ENCODE results near the gene PPP6R2.
A peak's percentile ranks its signal among the peaks of the same experiment; 100 is the strongest.
"Not testable (repeated sequence)": the region's sequence is repeated elsewhere in the genome, so short reads cannot be mapped to it uniquely, and the experiment has no call there.

Gene PPP6R2

GRCh38 chr22:50318356-50318697 is 24.8 kb upstream of the PPP6R2 start:
- DNase-seq = no peak
- peaks cover 19% of the 10 kb centered on the region for H3K4me1 Mint-ChIP-seq
- H3K27me3 Mint-ChIP-seq = peaks cover 16% of the 10 kb centered on the region
- H3K27ac Mint-ChIP-seq = no peak overlapping the region
- no peak overlapping the region for H3K4me3 Mint-ChIP-seq
- no peaks in the 10 kb centered on the region for H3K9me3 Mint-ChIP-seq
- H3K36me3 Mint-ChIP-seq = no peaks in the 10 kb centered on the region
- CTCF ChIA-PET = no interaction called here

- no peak for DNase-seq
- H3K4me1 Mint-ChIP-seq = peaks cover 16% of the 10 kb centered on the region
- H3K4me3 Mint-ChIP-seq = no peak overlapping the region
- CTCF ChIA-PET = interaction anchor here (1.2 kb wide), 1 partner anchor 43 kb away, joined by 4 read pairs; no protein-coding TSS in a partner anchor
- H3K27me3 Mint-ChIP-seq = peaks cover 20% of the 10 kb centered on the region
- no peaks in the 10 kb centered on the region for H3K36me3 Mint-ChIP-seq
- no peaks in the 10 kb centered on the region for H3K9me3 Mint-ChIP-seq
- no peak overlapping the region for H3K27ac Mint-ChIP-seq
Observed at GRCh38 chr22:50318698-50319411, 24.3 kb upstream of the PPP6R2 start.

- Mint-ChIP-seq H3K9me3 (no peaks in the 10 kb centered on the region), H3K4me1 (peaks cover 10% of the 10 kb centered on the region), H3K27ac (no peak overlapping the region), H3K36me3 (no peaks in the 10 kb centered on the region), H3K27me3 (peaks cover 27% of the 10 kb centered on the region), H3K4me3 (no peak overlapping the region)
- DNase-seq = no peak
- CTCF ChIA-PET = interaction anchor here (1.2 to 1.8 kb wide), 2 partner anchors 15 to 43 kb away, joined by 4 read pairs; no protein-coding TSS in a partner anchor
Observed at GRCh38 chr22:50319503-50319951, 23.6 kb upstream of the PPP6R2 start.

- no peak overlapping the region for H3K27ac Mint-ChIP-seq
- peaks cover 7% of the 10 kb centered on the region for H3K4me1 Mint-ChIP-seq
- CTCF ChIA-PET = interaction anchor here (1.2 to 1.8 kb wide), 2 partner anchors 15 to 44 kb away, joined by 4 read pairs; no protein-coding TSS in a partner anchor
- no peak overlapping the region for H3K4me3 Mint-ChIP-seq
- no peaks in the 10 kb centered on the region for H3K9me3 Mint-ChIP-seq
- H3K36me3 Mint-ChIP-seq = no peaks in the 10 kb centered on the region
- H3K27me3 Mint-ChIP-seq = peaks cover 32% of the 10 kb centered on the region
- DNase-seq = no peak
Observed at GRCh38 chr22:50320116-50320515, 23.0 kb upstream of the PPP6R2 start.

- Mint-ChIP-seq H3K4me1 (peaks cover 3% of the 10 kb centered on the region), H3K27me3 (peaks cover 39% of the 10 kb centered on the region), H3K9me3 (no peaks in the 10 kb centered on the region), H3K27ac (no peak overlapping the region), H3K36me3 (no peaks in the 10 kb centered on the region), H3K4me3 (no peak overlapping the region)
- no peak for DNase-seq
- CTCF ChIA-PET = interaction anchor here (1.4 to 1.8 kb wide), 2 partner anchors 16 to 44 kb away, joined by 4 read pairs; no protein-coding TSS in a partner anchor
Observed at GRCh38 chr22:50320671-50321325, 22.3 kb upstream of the PPP6R2 start.

- H3K4me1 Mint-ChIP-seq = peaks cover 11% of the 10 kb centered on the region
- H3K27me3 Mint-ChIP-seq = peaks cover 50% of the 10 kb centered on the region
- DNase-seq, H3K4me3 Mint-ChIP-seq, H3K9me3 Mint-ChIP-seq, H3K36me3 Mint-ChIP-seq, H3K27ac Mint-ChIP-seq: not testable (repeated sequence)
- CTCF ChIA-PET = interaction anchor here (0.7 to 1.4 kb wide), 3 partner anchors 18 to 46 kb away, joined by 3 to 4 read pairs (median 4); no protein-coding TSS in a partner anchor
Observed at GRCh38 chr22:50322382-50323104, 20.6 kb upstream of the PPP6R2 start.

- no peak for DNase-seq
- Mint-ChIP-seq H3K27me3 (peaks cover 49% of the 10 kb centered on the region), H3K9me3 (no peaks in the 10 kb centered on the region), H3K4me1 (peaks cover 13% of the 10 kb centered on the region), H3K27ac (no peak overlapping the region), H3K36me3 (no peaks in the 10 kb centered on the region), H3K4me3 (no peak overlapping the region)
- CTCF ChIA-PET = interaction anchor here (1.1 to 1.7 kb wide), 5 partner anchors 12 to 50 kb away, joined by 3 to 7 read pairs (median 5); no protein-coding TSS in a partner anchor
Observed at GRCh38 chr22:50323900-50324299, 19.2 kb upstream of the PPP6R2 start.

GRCh38 chr22:50325444-50326224 is 17.5 kb upstream of the PPP6R2 start:
- no peak for DNase-seq
- no peaks in the 10 kb centered on the region for H3K36me3 Mint-ChIP-seq
- no peaks in the 10 kb centered on the region for H3K9me3 Mint-ChIP-seq
- peak overlapping the region; percentile 75 for H3K4me3 Mint-ChIP-seq
- no peak overlapping the region for H3K27ac Mint-ChIP-seq
- CTCF ChIA-PET = interaction anchor here (0.7 to 4.5 kb wide), 10 partner anchors 9 to 295 kb away, joined by 3 to 23 read pairs (median 6); no protein-coding TSS in a partner anchor
- H3K27me3 Mint-ChIP-seq = peaks cover 59% of the 10 kb centered on the region
- peaks cover 13% of the 10 kb centered on the region for H3K4me1 Mint-ChIP-seq

- Mint-ChIP-seq H3K4me1 (peaks cover 13% of the 10 kb centered on the region), H3K9me3 (no peaks in the 10 kb centered on the region), H3K4me3 (peak overlapping the region; percentile 75), H3K27me3 (peaks cover 58% of the 10 kb centered on the region), H3K27ac (peak overlapping the region; percentile 15), H3K36me3 (no peaks in the 10 kb centered on the region)
- CTCF ChIA-PET = interaction anchor here (0.7 to 4.5 kb wide), 9 partner anchors 10 to 294 kb away, joined by 3 to 23 read pairs (median 4); no protein-coding TSS in a partner anchor
- DNase-seq = no peak
Observed at GRCh38 chr22:50326225-50326955, 16.7 kb upstream of the PPP6R2 start.

GRCh38 chr22:50326956-50327710 is 16.0 kb upstream of the PPP6R2 start, which contains the start of gene DENND6B:
TSS of gene DENND6B (minus strand) at chr22:50327012. CDS start at chr22:50326988, 24 bp downstream.
- Mint-ChIP-seq H3K9me3 (no peaks in the 10 kb centered on the region), H3K27ac (peak within 1 kb of the TSS; percentile 55), H3K4me3 (peak within 1 kb of the TSS; percentile 79), H3K4me1 (peaks cover 13% of the 10 kb centered on the region), H3K36me3 (no peaks in the 10 kb centered on the region), H3K27me3 (peaks cover 58% of the 10 kb centered on the region)
- DNase-seq = peak; percentile 74
- CTCF ChIA-PET = interaction anchor here (0.6 to 4.5 kb wide), 9 partner anchors 9 to 171 kb away, joined by 3 to 23 read pairs (median 4); no protein-coding TSS in a partner anchor

GRCh38 chr22:50327711-50328019 is 15.5 kb upstream of the PPP6R2 start:
- Mint-ChIP-seq H3K4me1 (peaks cover 13% of the 10 kb centered on the region), H3K36me3 (no peaks in the 10 kb centered on the region), H3K4me3 (peak overlapping the region; percentile 79), H3K27me3 (peaks cover 58% of the 10 kb centered on the region), H3K9me3 (no peaks in the 10 kb centered on the region), H3K27ac (peak overlapping the region; percentile 55)
- CTCF ChIA-PET = interaction anchor here (0.6 to 4.5 kb wide), 7 partner anchors 9 to 76 kb away, joined by 3 to 23 read pairs (median 3); no protein-coding TSS in a partner anchor
- no peak for DNase-seq

- Mint-ChIP-seq H3K4me3 (no peak overlapping the region), H3K27ac (no peak overlapping the region), H3K27me3 (peaks cover 47% of the 10 kb centered on the region), H3K4me1 (peaks cover 13% of the 10 kb centered on the region), H3K9me3 (no peaks in the 10 kb centered on the region), H3K36me3 (no peaks in the 10 kb centered on the region)
- CTCF ChIA-PET = interaction anchor here (1.2 to 4.5 kb wide), 3 partner anchors 13 to 53 kb away, joined by 3 to 23 read pairs (median 11); no protein-coding TSS in a partner anchor
- no peak for DNase-seq
Observed at GRCh38 chr22:50329236-50329635, 13.9 kb upstream of the PPP6R2 start.
